ENCODE data around the gene AMIGO1.

DNA sequence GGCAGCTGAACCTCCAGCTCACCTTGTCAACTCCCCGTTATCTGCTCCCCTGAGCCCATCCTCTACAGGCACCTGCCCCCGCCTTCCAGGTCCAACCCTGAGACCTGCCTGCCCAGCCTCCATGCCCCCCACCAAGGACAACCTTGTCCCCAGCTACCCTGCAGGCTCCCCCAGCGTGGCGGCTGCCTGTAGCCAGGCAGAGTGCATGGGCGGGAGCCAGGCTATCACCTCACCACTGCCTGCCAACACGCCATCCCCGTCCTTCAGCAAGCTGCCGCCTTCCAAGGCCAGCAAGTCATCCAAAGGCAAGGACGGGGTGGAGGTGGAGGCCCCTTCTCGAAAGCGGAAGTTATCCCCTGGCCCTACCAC is 18.6 kb downstream of the AMIGO1 start:
- TF ChIP-seq, protein P1, sequence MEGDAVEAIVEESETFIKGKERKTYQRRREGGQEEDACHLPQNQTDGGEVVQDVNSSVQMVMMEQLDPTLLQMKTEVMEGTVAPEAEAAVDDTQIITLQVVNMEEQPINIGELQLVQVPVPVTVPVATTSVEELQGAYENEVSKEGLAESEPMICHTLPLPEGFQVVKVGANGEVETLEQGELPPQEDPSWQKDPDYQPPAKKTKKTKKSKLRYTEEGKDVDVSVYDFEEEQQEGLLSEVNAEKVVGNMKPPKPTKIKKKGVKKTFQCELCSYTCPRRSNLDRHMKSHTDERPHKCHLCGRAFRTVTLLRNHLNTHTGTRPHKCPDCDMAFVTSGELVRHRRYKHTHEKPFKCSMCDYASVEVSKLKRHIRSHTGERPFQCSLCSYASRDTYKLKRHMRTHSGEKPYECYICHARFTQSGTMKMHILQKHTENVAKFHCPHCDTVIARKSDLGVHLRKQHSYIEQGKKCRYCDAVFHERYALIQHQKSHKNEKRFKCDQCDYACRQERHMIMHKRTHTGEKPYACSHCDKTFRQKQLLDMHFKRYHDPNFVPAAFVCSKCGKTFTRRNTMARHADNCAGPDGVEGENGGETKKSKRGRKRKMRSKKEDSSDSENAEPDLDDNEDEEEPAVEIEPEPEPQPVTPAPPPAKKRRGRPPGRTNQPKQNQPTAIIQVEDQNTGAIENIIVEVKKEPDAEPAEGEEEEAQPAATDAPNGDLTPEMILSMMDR (conservative IDR thresholded peaks at IDR 0.05): peak; percentile 53
- TF ChIP-seq ZFX (IDR thresholded peaks at IDR 0.05): no peak
